Measurements from ENCODE around the gene SNX9. TPM values are rescaled to one million over a fixed set of nuclear protein-coding genes. Genes with fewer than 3 reads are reported as not detected.
"Not testable (repeated sequence)": the region's sequence is repeated elsewhere in the genome, so short reads cannot be mapped to it uniquely, and the experiment has no call there.

Gene SNX9
- polyA plus RNA-seq, 1 donor (not counting 4 experiments of a cell fraction or from before 2014, with no cell fraction given): 37.8 TPM

GRCh38 chr6:157937916-157938315 is 114.9 kb downstream of the SNX9 start:
- Histone ChIP-seq H3K9ac (ENCODE audit: control insufficient read depth, extremely low read depth, insufficient read depth, low read length) (no peak overlapping the region), H3K9me3 (ENCODE audit: control insufficient read depth, low read depth, low read length) (no peaks in the 10 kb centered on the region), H3K4me1 (ENCODE audit: control insufficient read depth, extremely low read depth, insufficient read depth, low read length) (no peaks in the 10 kb centered on the region), H3K4me3 (ENCODE audit: control insufficient read depth in 2 of 3, extremely low read depth in 1 of 3, insufficient read depth in 2 of 3, low read depth in 1 of 3, low read length in 3 of 3) (no peak overlapping the region), H2AFZ (ENCODE audit: control insufficient read depth, low read length) (no peak overlapping the region), H3K36me3 (ENCODE audit: control insufficient read depth in 2 of 2, extremely low read depth in 1 of 2, insufficient read depth in 2 of 2, low read length in 2 of 2) (peaks cover 29 to 46% of the 10 kb centered on the region in 2 experiments), H3K4me2 (ENCODE audit: control insufficient read depth, extremely low read depth, insufficient read depth, low read depth, low read length) (no peak overlapping the region), H3K27me3 (ENCODE audit: control insufficient read depth, extremely low read depth, insufficient read depth, low read length) (no peaks in the 10 kb centered on the region), H3K9me1 (ENCODE audit: control insufficient read depth, extremely low read depth, insufficient read depth, low read length) (no peaks in the 10 kb centered on the region), H3K79me2 (ENCODE audit: control insufficient read depth, insufficient read depth, low read length) (no peaks in the 10 kb centered on the region), H4K20me1 (ENCODE audit: control insufficient read depth, extremely low read depth, insufficient read depth, low read length) (no peaks in the 10 kb centered on the region), H3K27ac (ENCODE audit: control insufficient read depth, insufficient read depth, low read length) (no peak overlapping the region)
- TF ChIP-seq EZH2 (IDR thresholded peaks at IDR 0.05; ENCODE audit: low read length) (no peak), CTCF (optimal IDR thresholded peaks at IDR 0.05 in 1 of 3, IDR thresholded peaks at IDR 0.05 in 1 of 3, conservative IDR thresholded peaks at IDR 0.05 in 1 of 3; ENCODE audit: extremely low read depth in 1 of 3, insufficient read depth in 2 of 3, low read length in 3 of 3) (no peak)
- no peak for FAIRE-seq
- dilution Hi-C loops (cut with MboI; ENCODE audit: extremely low pct_ligation_motif_present, low sequenced_read_pairs): no loop called here
- no peak for DNase-seq (ENCODE audit: low read depth, low spot score)

DNA sequence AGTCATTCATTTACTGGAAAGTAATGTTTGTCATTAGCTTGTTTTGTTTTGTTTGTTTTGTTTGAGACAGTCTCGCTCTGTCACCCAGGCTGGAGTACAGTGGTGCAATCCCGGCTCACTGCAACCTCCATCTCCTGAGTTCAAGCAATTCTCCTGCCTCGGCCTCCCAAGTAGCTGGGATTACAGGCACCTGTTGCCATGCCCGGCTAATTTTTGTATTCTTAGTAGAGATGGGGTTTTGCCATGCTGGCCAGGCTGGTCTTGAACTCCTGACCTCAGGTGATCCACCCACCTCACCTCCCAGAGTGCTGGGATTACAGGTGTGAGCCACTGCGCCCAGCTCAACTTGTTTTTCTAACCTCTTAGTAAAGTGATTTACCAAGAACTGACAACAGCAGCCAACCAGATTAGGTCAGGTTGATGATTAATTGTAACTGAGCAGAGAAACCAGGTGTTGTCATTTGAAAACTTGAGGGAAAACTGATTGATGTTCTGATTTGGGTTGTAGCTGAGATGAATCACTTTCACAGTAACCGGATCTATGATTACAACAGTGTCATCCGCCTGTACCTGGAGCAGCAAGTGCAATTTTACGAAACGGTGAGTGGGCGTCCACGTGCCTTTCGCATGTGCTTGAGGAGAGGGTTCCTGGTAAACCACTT is 117.5 kb downstream of the SNX9 start:
- peaks cover 37 to 50% of the 10 kb centered on the region in 2 experiments for H3K36me3 ChIP-seq (ENCODE audit: control insufficient read depth in 2 of 2, extremely low read depth in 1 of 2, insufficient read depth in 2 of 2, low read length in 2 of 2)
- H3K27me3 ChIP-seq (ENCODE audit: control insufficient read depth, extremely low read depth, insufficient read depth, low read length); H3K4me1 ChIP-seq (ENCODE audit: control insufficient read depth, extremely low read depth, insufficient read depth, low read length); H3K9me1 ChIP-seq (ENCODE audit: control insufficient read depth, extremely low read depth, insufficient read depth, low read length); H3K27ac ChIP-seq (ENCODE audit: control insufficient read depth, insufficient read depth, low read length); H3K79me2 ChIP-seq (ENCODE audit: control insufficient read depth, insufficient read depth, low read length); H4K20me1 ChIP-seq (ENCODE audit: control insufficient read depth, extremely low read depth, insufficient read depth, low read length); dilution Hi-C loops (cut with MboI; ENCODE audit: extremely low pct_ligation_motif_present, low sequenced_read_pairs); H3K4me3 ChIP-seq (ENCODE audit: control insufficient read depth in 2 of 3, extremely low read depth in 1 of 3, insufficient read depth in 2 of 3, low read depth in 1 of 3, low read length in 3 of 3); DNase-seq (ENCODE audit: low read depth, low spot score); H3K9ac ChIP-seq (ENCODE audit: control insufficient read depth, extremely low read depth, insufficient read depth, low read length); H3K4me2 ChIP-seq (ENCODE audit: control insufficient read depth, extremely low read depth, insufficient read depth, low read depth, low read length); FAIRE-seq; H2AFZ ChIP-seq (ENCODE audit: control insufficient read depth, low read length); H3K9me3 ChIP-seq (ENCODE audit: control insufficient read depth, low read depth, low read length): not testable (repeated sequence)
